Endothelial cell (in vitro differentiated cells): ENCODE data around the gene CLK3. TPM values are rescaled to one million over a fixed set of nuclear protein-coding genes. Genes with fewer than 3 reads are reported as not detected.
"Not testable (repeated sequence)": the region's sequence is repeated elsewhere in the genome, so short reads cannot be mapped to it uniquely, and the experiment has no call there.

ENCODE experiments used
- DNase-seq: peaks from one replicate; pipeline ENCODE4 v3.0.0; 2021; ENCODE audit warnings: low spot score
- H3K27ac Mint-ChIP-seq: one replicate; pipeline ENCODE4 v1.8.0; 2021; ENCODE audit warnings: mixed read lengths, inconsistent platforms; ENCODE audit not compliant: unreplicated experiment
- H3K27me3 Mint-ChIP-seq: one replicate; pipeline ENCODE4 v1.8.0; 2021; ENCODE audit warnings: mild to moderate bottlenecking, moderate library complexity, mixed read lengths, inconsistent platforms; ENCODE audit not compliant: unreplicated experiment
- H3K36me3 Mint-ChIP-seq: one replicate; pipeline ENCODE4 v1.8.0; 2021; ENCODE audit warnings: mild to moderate bottlenecking, low read depth, mixed read lengths, inconsistent platforms; ENCODE audit not compliant: unreplicated experiment
- H3K4me1 Mint-ChIP-seq: one replicate; pipeline ENCODE4 v1.8.0; 2021; ENCODE audit warnings: mild to moderate bottlenecking, mixed read lengths, inconsistent platforms; ENCODE audit not compliant: unreplicated experiment
- H3K4me3 Mint-ChIP-seq: one replicate; pipeline ENCODE4 v1.8.0; 2021; ENCODE audit warnings: mild to moderate bottlenecking, mixed read lengths, inconsistent platforms; ENCODE audit not compliant: unreplicated experiment
- H3K9me3 Mint-ChIP-seq: one replicate; pipeline ENCODE4 v1.8.0; 2021; ENCODE audit warnings: mixed read lengths, inconsistent platforms; ENCODE audit not compliant: unreplicated experiment
- total RNA-seq: library from RNA; stranded (reverse); fragmentation: NEBNext Ultra II Directional; extraction: Animal tissue kit (Norgen Biotek cat#: 25700); gene quantifications from one replicate; pipeline ENCODE4 v1.2.1, GENCODE V29; 2021; ENCODE audit not compliant: unreplicated experiment
- TF ChIP-seq, protein P1 (sequence below): fragments of 200-600 bp; sonication (generic); IDR thresholded peaks from one replicate; pipeline ENCODE4 v1.5.0; 2021; ENCODE audit warnings: antibody characterized with exemption; ENCODE audit not compliant: unreplicated experiment

The CLK3 gene
- total RNA-seq, 1 donor from 2014 or later = 81.7 TPM

DNA sequence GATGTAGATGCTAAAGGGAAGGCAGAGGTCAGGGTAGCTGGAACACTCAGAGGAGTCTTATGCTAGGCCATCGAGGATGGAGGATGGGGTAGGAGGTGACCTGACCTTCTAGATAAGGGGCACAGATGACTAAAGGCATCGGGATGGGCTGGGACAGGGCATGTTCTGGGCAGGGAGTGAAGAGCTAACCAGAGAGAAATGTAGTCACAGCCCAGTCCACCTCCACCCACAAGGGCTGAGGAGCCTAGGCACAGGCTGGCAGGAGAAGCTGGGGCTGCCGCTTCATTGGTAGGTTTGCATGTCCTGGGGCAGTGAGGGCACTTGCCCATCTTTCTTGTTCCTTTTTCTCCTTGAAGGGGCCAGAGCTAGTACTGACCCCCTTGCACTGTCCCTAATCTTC is 12.6 kb downstream of the CLK3 start:
- H3K36me3 Mint-ChIP-seq = peaks cover 53% of the 10 kb centered on the region

DNA sequence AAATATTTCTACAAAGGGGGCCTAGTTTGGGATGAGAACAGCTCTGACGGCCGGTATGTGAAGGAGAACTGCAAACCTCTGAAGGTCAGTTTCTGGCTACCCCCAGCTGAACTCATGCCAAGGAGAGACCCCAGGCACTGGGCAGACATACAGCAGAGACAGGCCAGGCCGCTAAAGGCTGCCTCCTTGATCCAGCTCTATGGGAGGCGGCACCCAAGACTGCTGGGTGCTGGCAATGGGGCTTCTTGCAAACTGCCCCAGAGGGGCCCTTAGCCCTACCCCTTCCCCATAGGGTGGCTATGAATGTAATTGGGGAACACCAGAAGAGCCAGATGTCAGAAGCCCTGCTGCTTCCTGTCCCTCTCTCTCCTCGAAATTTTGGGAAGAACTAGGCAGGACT is 13.3 kb downstream of the CLK3 start:
- Mint-ChIP-seq H3K4me1 (peaks cover 2% of the 10 kb centered on the region), H3K9me3 (no peaks in the 10 kb centered on the region), H3K4me3 (no peak overlapping the region), H3K27ac (no peak overlapping the region), H3K36me3 (peaks cover 52% of the 10 kb centered on the region), H3K27me3 (peaks cover 16% of the 10 kb centered on the region)
- TF ChIP-seq, protein P1, sequence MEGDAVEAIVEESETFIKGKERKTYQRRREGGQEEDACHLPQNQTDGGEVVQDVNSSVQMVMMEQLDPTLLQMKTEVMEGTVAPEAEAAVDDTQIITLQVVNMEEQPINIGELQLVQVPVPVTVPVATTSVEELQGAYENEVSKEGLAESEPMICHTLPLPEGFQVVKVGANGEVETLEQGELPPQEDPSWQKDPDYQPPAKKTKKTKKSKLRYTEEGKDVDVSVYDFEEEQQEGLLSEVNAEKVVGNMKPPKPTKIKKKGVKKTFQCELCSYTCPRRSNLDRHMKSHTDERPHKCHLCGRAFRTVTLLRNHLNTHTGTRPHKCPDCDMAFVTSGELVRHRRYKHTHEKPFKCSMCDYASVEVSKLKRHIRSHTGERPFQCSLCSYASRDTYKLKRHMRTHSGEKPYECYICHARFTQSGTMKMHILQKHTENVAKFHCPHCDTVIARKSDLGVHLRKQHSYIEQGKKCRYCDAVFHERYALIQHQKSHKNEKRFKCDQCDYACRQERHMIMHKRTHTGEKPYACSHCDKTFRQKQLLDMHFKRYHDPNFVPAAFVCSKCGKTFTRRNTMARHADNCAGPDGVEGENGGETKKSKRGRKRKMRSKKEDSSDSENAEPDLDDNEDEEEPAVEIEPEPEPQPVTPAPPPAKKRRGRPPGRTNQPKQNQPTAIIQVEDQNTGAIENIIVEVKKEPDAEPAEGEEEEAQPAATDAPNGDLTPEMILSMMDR = no peak
- no peak for DNase-seq

More for the DNA sequence above, 12.6 kb downstream of the CLK3 start:
- no peaks in the 10 kb centered on the region for H3K9me3 Mint-ChIP-seq
- TF ChIP-seq, protein P1 = no peak
- H3K4me1 Mint-ChIP-seq = peaks cover 2% of the 10 kb centered on the region
- H3K4me3 Mint-ChIP-seq = peak overlapping the region; percentile 65
- no peak for DNase-seq
- peak overlapping the region; percentile 70 for H3K27ac Mint-ChIP-seq
- peaks cover 16% of the 10 kb centered on the region for H3K27me3 Mint-ChIP-seq

DNA sequence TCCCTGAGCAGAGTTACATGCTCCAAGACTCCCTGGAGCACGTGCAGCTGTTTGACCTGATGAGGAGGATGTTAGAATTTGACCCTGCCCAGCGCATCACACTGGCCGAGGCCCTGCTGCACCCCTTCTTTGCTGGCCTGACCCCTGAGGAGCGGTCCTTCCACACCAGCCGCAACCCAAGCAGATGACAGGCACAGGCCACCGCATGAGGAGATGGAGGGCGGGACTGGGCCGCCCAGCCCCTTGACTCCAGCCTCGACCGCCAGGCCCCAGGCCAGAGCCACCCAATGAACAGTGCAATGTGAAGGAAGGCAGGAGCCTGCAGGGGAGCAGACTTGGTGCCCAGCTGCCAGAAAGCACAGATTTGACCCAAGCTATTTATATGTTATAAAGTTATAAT is 14.1 kb downstream of the CLK3 start:
- not testable (repeated sequence) for H3K27ac Mint-ChIP-seq, H3K9me3 Mint-ChIP-seq, DNase-seq, H3K4me3 Mint-ChIP-seq, H3K4me1 Mint-ChIP-seq
- H3K27me3 Mint-ChIP-seq = peaks cover 14% of the 10 kb centered on the region
- peaks cover 52% of the 10 kb centered on the region for H3K36me3 Mint-ChIP-seq

DNA sequence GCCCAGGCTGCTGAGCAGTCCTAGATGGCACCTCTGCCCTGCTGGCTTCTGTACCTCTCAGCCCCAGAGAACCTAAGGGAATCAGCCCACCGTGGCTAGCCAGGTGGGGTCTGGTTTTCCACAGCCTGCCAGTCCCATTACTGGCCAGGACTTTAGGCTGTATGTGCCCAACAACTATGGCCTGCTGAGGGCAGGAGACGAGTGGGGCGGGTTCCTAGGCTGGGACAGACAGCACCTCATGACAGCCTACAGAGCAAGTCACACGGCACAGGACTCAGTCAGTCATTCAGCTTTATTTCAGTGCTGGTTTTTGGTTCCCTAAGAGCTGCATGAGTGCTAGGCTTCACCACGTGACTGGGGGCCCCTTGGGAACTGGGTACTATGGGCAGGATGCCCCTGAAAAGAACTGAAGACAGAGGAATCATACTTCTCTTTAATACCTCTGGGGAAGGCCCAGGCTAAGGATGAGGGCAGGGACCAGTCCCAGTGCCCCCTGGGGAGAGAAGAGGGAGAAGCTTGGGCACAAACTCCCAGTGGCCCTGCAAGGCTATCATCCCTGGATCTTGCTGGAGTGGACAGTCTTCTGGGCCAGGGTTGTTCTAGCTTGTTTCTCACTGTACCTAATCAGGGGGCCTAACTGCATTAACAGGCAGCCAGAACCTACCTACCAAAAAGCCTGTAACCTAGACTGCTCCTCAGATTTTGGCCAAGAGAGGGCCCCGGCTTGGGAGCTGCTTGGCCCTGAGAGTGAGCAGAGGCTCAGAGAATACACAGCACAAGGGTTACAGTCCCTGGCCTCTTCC is 14.8 kb downstream of the CLK3 start:
- Mint-ChIP-seq H3K4me3 (no peak overlapping the region), H3K27me3 (peaks cover 13% of the 10 kb centered on the region), H3K4me1 (peaks cover 2% of the 10 kb centered on the region), H3K9me3 (no peaks in the 10 kb centered on the region), H3K27ac (no peak overlapping the region), H3K36me3 (peaks cover 51% of the 10 kb centered on the region)
- DNase-seq = no peak
- TF ChIP-seq, protein P1 = no peak

DNA sequence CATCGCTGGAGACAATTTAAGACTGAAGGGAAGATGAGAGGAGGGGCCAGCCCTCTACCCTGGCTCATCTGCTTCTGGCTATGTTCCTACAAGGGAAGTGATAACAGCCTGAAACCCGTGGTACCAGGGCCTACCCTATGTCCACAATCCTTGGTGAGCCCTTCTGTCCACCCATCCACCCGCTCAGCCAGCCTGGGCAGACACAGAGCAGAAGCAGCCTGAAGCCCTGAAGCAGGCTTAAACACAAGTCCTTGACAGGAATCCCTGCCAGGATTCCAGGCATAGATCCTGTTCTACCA is 15.4 kb downstream of the CLK3 start:
- Mint-ChIP-seq H3K4me3 (no peak overlapping the region), H3K36me3 (peaks cover 50% of the 10 kb centered on the region)

More for the DNA sequence above, 15.4 kb downstream of the CLK3 start:
- Mint-ChIP-seq H3K27ac (no peak overlapping the region), H3K27me3 (peaks cover 13% of the 10 kb centered on the region), H3K4me1 (peaks cover 6% of the 10 kb centered on the region), H3K9me3 (no peaks in the 10 kb centered on the region)
- no peak for DNase-seq
- TF ChIP-seq, protein P1 = no peak
